ENCODE measurements around the gene KLHL29.

- TF ChIP-seq CTCF (IDR thresholded peaks at IDR 0.05; ENCODE audit: borderline replicate concordance, extremely low read depth, low read length, poor library complexity, severe bottlenecking) (no peak), EZH2 (IDR thresholded peaks at IDR 0.05; ENCODE audit: borderline replicate concordance, low read depth, low read length, severe bottlenecking) (no peak)
Observed at GRCh38 chr2:23522726-23523372, 137.9 kb downstream of the KLHL29 start.

All from DND-41 (cell line).